GM19099 (cell line): Measurements from ENCODE around the gene GALNT2.

ENCODE experiments used
- POLR2A ChIP-seq: IDR thresholded peaks from 3 replicates; pipeline ENCODE4 v1.6.1; 2011; ENCODE audit warnings: low read depth; ENCODE audit not compliant: insufficient read length; ENCODE audit errors: extremely low read depth

GALNT2 gene

GRCh38 chr1:230226007-230226800 lies 159.2 kb downstream of the GALNT2 start:
- no peak for TF ChIP-seq POLR2A

GRCh38 chr1:230226814-230227213 lies 159.8 kb downstream of the GALNT2 start:
- no peak for TF ChIP-seq POLR2A

- TF ChIP-seq POLR2A, result no peak
These were observed 161.3 kb downstream of the GALNT2 start for GRCh38 chr1:230228236-230228897.

GRCh38 chr1:230230273-230230672 lies 163.2 kb downstream of the GALNT2 start:
- TF ChIP-seq POLR2A, result no peak

- no peak for TF ChIP-seq POLR2A
These were observed 164.1 kb downstream of the GALNT2 start for GRCh38 chr1:230230948-230231773.

- no peak for TF ChIP-seq POLR2A
These were observed 164.7 kb downstream of the GALNT2 start for GRCh38 chr1:230231774-230232145.

GRCh38 chr1:230232371-230232771 lies 165.3 kb downstream of the GALNT2 start:
- no peak for TF ChIP-seq POLR2A

- TF ChIP-seq POLR2A, result no peak
These were observed 166.7 kb downstream of the GALNT2 start for GRCh38 chr1:230233786-230234185.

GRCh38 chr1:230235876-230236275 lies 168.8 kb downstream of the GALNT2 start:
- no peak for TF ChIP-seq POLR2A

GRCh38 chr1:230236301-230237008 lies 169.4 kb downstream of the GALNT2 start:
- no peak for TF ChIP-seq POLR2A

- TF ChIP-seq POLR2A, result no peak
These were observed 170.0 kb downstream of the GALNT2 start for GRCh38 chr1:230237009-230237370.

- TF ChIP-seq POLR2A, result no peak
These were observed 170.8 kb downstream of the GALNT2 start for GRCh38 chr1:230237805-230238204.

GRCh38 chr1:230240446-230241086 lies 173.5 kb downstream of the GALNT2 start:
- no peak for TF ChIP-seq POLR2A

GRCh38 chr1:230242326-230242725 lies 175.3 kb downstream of the GALNT2 start:
- TF ChIP-seq POLR2A, result no peak
